Uterus (tissue), 4 donors: ENCODE data around the gene KCNAB1. TPM values are rescaled to one million over a fixed set of nuclear protein-coding genes. Genes with fewer than 3 reads are reported as not detected.
A peak's percentile ranks its signal among the peaks of the same experiment; 100 is the strongest.

Experiments
- DNase-seq, 2 donors: peaks; one replicate each; pipeline ENCODE4 v3.0.0-alpha.2; 2019 to 2020
- H3K27ac ChIP-seq, 2 donors: fragments of 200-600 bp; sonication (generic); 1 replicate in 1 of 2; 2 replicates in 1 of 2; pipeline ENCODE4 v1.5.1; 2016 to 2018
- H3K27me3 ChIP-seq, 2 donors: fragments of 200-600 bp; sonication (generic); one replicate each; pipeline ENCODE4 v1.5.1; 2018 to 2019; ENCODE audit warnings: control low read depth in 1 of 2
- H3K36me3 ChIP-seq, 2 donors: fragments of 200-600 bp; sonication (generic); one replicate each; pipeline ENCODE4 v1.5.1; 2019; ENCODE audit warnings: control low read depth in 1 of 2
- H3K4me1 ChIP-seq, 2 donors: fragments of 200-600 bp; sonication (generic); one replicate each; pipeline ENCODE4 v1.5.1; 2018 to 2019; ENCODE audit warnings: control low read depth in 1 of 2
- H3K4me3 ChIP-seq, 2 donors: fragments of 200-600 bp; sonication (generic); 1 replicate in 1 of 2; 2 replicates in 1 of 2; pipeline ENCODE4 v1.5.1; 2018 to 2019; ENCODE audit warnings: mild to moderate bottlenecking in 1 of 2
- H3K9me3 ChIP-seq, 2 donors: fragments of 200-600 bp; sonication (generic); one replicate each; pipeline ENCODE4 v1.5.1; 2019; ENCODE audit warnings: control low read depth in 1 of 2
- CTCF ChIP-seq, 4 experiments: fragments of 200-600 bp in 2 of 4; fragments of 450-650 bp in 2 of 4; sonication (generic) in 2 of 4; IDR thresholded peaks; one replicate each; pipeline ENCODE4 v1.5.1; 2016 to 2019; ENCODE audit warnings: antibody characterized with exemption in 4 of 4, mild to moderate bottlenecking in 2 of 4, moderate library complexity in 1 of 4
- POLR2A ChIP-seq, 2 donors: fragments of 450-650 bp; IDR thresholded peaks; one replicate each; pipeline ENCODE4 v1.6.1; 2016; ENCODE audit warnings: antibody characterized with exemption in 2 of 2, mild to moderate bottlenecking in 1 of 2, moderate library complexity in 1 of 2
- intact Hi-C: fragments of 100-400 bp; cut with DNase I; formaldehyde crosslinking; loops from one replicate; pipeline ENCODE4 v1.15.1; 2023; ENCODE audit warnings: low total_unique reads
- total RNA-seq, 4 donors: library from RNA; depleted of rRNA in 3 of 4; stranded (reverse); fragments of >200 nt in 3 of 4; gene quantifications; one replicate each; pipeline versions ENCODE4 v1.1.0 to v1.2.4, GENCODE V29; 2014 to 2023
- donor health status: DM: yes; HTN: yes; CAD: no.

Gene KCNAB1
- total RNA-seq, 4 donors from 2014 or later = 1.3 to 12.8 (median 6.8) TPM

DNA sequence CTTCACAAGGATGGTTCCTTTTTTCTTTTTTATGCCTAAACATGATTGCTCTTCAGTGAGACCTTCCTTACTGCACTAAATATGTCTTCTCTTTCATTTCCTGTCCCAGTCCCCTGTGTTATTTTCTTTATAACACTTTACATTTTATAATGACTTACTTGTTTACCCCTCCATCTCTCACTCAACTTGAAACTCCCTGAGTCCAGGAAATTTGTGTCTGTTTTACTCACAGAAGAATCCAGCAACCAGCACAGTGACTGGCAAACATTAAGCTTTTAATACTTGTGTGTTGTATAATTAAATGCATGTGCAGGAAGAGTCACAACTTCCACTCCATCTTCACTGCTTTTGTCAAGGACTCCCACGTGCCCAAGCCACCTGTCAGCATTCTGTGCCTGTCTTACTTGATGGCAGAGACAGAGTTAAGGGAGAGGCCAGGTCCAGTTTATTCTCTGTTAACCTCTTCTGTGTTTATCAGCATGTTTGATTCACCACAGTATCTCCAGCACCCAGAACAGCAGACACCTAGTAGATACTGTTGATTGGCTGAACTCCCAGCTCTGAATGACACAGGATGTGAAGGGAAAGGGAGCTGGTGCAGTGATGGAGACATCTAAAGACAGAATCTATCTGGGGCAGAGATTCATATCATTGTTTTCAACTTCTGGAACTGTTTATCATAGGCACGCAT, 391.8 kb downstream of the KCNAB1 start:
- DNase-seq = no peak
- no peaks in the 10 kb centered on the region for H3K27me3 ChIP-seq
- H3K27ac ChIP-seq = no peak overlapping the region
- H3K36me3 ChIP-seq = no peaks in the 10 kb centered on the region
- H3K4me3 ChIP-seq = no peak overlapping the region
- H3K4me1 ChIP-seq = no peaks in the 10 kb centered on the region
- intact Hi-C loops = loop anchor here (5.0 kb wide), 1 partner anchor 360 kb away; no protein-coding TSS in a partner anchor
- H3K9me3 ChIP-seq = no peaks in the 10 kb centered on the region
- no peak for TF ChIP-seq POLR2A (IDR thresholded peaks at IDR 0.05)
- no peak for TF ChIP-seq CTCF (IDR thresholded peaks at IDR 0.05)

GRCh38 chr3:156513619-156514018, 393.2 kb downstream of the KCNAB1 start:
- intact Hi-C loops = loop anchor here (5.0 kb wide), 1 partner anchor 361 kb away; no protein-coding TSS in a partner anchor

DNA sequence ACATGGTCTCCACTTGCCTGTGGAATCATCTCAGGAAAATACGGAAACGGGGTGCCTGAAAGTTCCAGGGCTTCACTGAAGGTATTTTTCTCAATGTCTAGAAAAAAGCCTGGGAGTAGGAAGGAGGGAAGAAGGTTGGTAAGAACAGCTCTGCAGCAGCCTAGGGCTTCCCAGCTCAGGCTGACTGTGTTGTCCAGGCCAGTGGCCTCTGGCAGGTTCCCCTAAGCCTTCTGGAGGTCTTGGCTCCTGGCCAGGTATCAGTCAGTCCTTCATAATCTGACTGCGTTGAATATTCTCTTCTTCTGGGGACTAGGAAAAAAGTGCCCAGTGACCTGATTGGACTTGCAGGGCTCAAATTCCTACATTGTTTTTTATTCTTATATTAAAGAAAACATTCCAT, 395.9 kb downstream of the KCNAB1 start:
- intact Hi-C loops = no loop called here

More at GRCh38 chr3:156513619-156514018, 393.2 kb downstream of the KCNAB1 start:
- Histone ChIP-seq H3K36me3 (no peaks in the 10 kb centered on the region), H3K4me1 (no peaks in the 10 kb centered on the region), H3K27ac (no peak overlapping the region), H3K27me3 (no peaks in the 10 kb centered on the region), H3K9me3 (no peaks in the 10 kb centered on the region), H3K4me3 (no peak overlapping the region)
- TF ChIP-seq POLR2A (IDR thresholded peaks at IDR 0.05) (no peak), CTCF (IDR thresholded peaks at IDR 0.05) (no peak)
- DNase-seq = no peak

DNA sequence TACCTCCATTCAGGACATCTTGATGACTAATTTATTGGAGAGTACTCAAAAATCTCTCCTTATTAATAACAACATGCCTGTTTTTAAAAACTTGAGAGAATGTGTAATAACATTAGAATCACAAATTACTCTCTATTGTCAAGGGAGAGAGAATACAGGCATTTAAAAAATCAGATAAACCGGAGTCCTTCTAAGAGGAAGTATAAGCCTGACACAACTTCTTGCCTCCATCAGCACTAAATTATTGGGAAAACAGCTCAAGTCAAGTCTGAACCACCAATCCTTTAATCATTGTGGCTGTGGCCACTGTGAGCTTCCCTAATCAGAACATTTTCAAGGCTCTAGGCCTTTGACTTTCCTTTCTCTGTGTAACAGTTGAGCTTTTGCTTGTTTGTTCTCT, 396.6 kb downstream of the KCNAB1 start:
- no peaks in the 10 kb centered on the region for H3K27me3 ChIP-seq
- H3K9me3 ChIP-seq = no peaks in the 10 kb centered on the region
- no peaks in the 10 kb centered on the region for H3K36me3 ChIP-seq
- H3K4me1 ChIP-seq = no peaks in the 10 kb centered on the region
- TF ChIP-seq POLR2A (IDR thresholded peaks at IDR 0.05) (no peak), CTCF (IDR thresholded peaks at IDR 0.05) (no peak)
- peak overlapping the region in 1 of 2 donors; percentile 41 for H3K27ac ChIP-seq
- DNase-seq = no peak
- H3K4me3 ChIP-seq = no peak overlapping the region
- intact Hi-C loops = no loop called here

More for the DNA sequence above, 395.9 kb downstream of the KCNAB1 start:
- Histone ChIP-seq H3K4me3 (no peak overlapping the region), H3K27ac (peak overlapping the region in 1 of 2 donors; percentile 41), H3K27me3 (no peaks in the 10 kb centered on the region), H3K36me3 (no peaks in the 10 kb centered on the region), H3K4me1 (no peaks in the 10 kb centered on the region), H3K9me3 (no peaks in the 10 kb centered on the region)
- TF ChIP-seq POLR2A (IDR thresholded peaks at IDR 0.05) = no peak
- no peak for DNase-seq

GRCh38 chr3:156518726-156519125, 398.3 kb downstream of the KCNAB1 start:
- no peak for DNase-seq
- H3K27me3 ChIP-seq = no peaks in the 10 kb centered on the region
- TF ChIP-seq POLR2A (IDR thresholded peaks at IDR 0.05) (no peak), CTCF (IDR thresholded peaks at IDR 0.05) (no peak)
- no peaks in the 10 kb centered on the region for H3K9me3 ChIP-seq
- intact Hi-C loops = no loop called here
- H3K36me3 ChIP-seq = no peaks in the 10 kb centered on the region
- H3K27ac ChIP-seq = no peak overlapping the region
- H3K4me1 ChIP-seq = no peaks in the 10 kb centered on the region
- H3K4me3 ChIP-seq = no peak overlapping the region
